Keratinocyte (primary cell): ENCODE measurements around the gene WAS. TPM values are rescaled to one million over a fixed set of nuclear protein-coding genes. Genes with fewer than 3 reads are reported as not detected.
A peak's percentile ranks its signal among the peaks of the same experiment; 100 is the strongest.
"Not testable (repeated sequence)": the region's sequence is repeated elsewhere in the genome, so short reads cannot be mapped to it uniquely, and the experiment has no call there.

Experiments used
- DNase-seq: peaks from one replicate; pipeline ENCODE4 v3.0.0-alpha.2; 2011; ENCODE audit warnings: low read depth, missing footprints, low spot score
- FAIRE-seq: peaks from 2 replicates; lab custom pipeline; 2011; peaks lifted over from hg19 to GRCh38; lab: Jason Lieb, UNC
- H2AFZ ChIP-seq: 2 replicates; pipeline ENCODE4 v1.6.0; 2012; ENCODE audit warnings: low read length, control low read depth, inconsistent platforms; ENCODE audit not compliant: control insufficient read depth
- H3K27ac ChIP-seq: 2 replicates; pipeline ENCODE4 v1.5.1; 2011; ENCODE audit warnings: low read length; ENCODE audit not compliant: control insufficient read depth, insufficient read depth
- H3K27me3 ChIP-seq: 3 replicates; pipeline ENCODE4 v1.6.0; 2011; ENCODE audit warnings: low read length; ENCODE audit not compliant: control insufficient read depth, insufficient read depth; ENCODE audit errors: extremely low read depth
- H3K36me3 ChIP-seq, 2 experiments: 2 replicates in 1 of 2; 3 replicates in 1 of 2; pipeline ENCODE4 v1.5.1; 2011; ENCODE audit warnings: low read length in 2 of 2, mild to moderate bottlenecking in 1 of 2; ENCODE audit not compliant: control insufficient read depth in 2 of 2, insufficient read depth in 2 of 2; ENCODE audit errors: extremely low read depth in 1 of 2
- H3K4me1 ChIP-seq: 3 replicates; pipeline ENCODE4 v1.5.1; 2011; ENCODE audit warnings: low read length; ENCODE audit not compliant: control insufficient read depth, insufficient read depth; ENCODE audit errors: extremely low read depth
- H3K4me2 ChIP-seq: 3 replicates; pipeline ENCODE4 v1.6.0; 2011; ENCODE audit warnings: low read depth, low read length; ENCODE audit not compliant: control insufficient read depth, insufficient read depth; ENCODE audit errors: extremely low read depth
- H3K4me3 ChIP-seq, 3 experiments: fragments of 200-600 bp in 1 of 3; sonication (generic) in 1 of 3; 2 replicates in 2 of 3; 3 replicates in 1 of 3; pipeline ENCODE4 v1.5.1; 2011 to 2016; ENCODE audit warnings: low read length in 3 of 3, mild to moderate bottlenecking in 3 of 3, control low read depth in 2 of 3, inconsistent platforms in 1 of 3, low read depth in 1 of 3, mixed read lengths in 1 of 3, mixed run types in 1 of 3, moderate library complexity in 1 of 3; ENCODE audit not compliant: control insufficient read depth in 2 of 3, insufficient read depth in 2 of 3; ENCODE audit errors: extremely low read depth in 1 of 3
- H3K79me2 ChIP-seq: 2 replicates; pipeline ENCODE4 v1.6.0; 2012; ENCODE audit warnings: low read length; ENCODE audit not compliant: control insufficient read depth, insufficient read depth
- H3K9ac ChIP-seq: 3 replicates; pipeline ENCODE4 v1.6.0; 2011; ENCODE audit warnings: low read length; ENCODE audit not compliant: control insufficient read depth, insufficient read depth; ENCODE audit errors: extremely low read depth
- H3K9me1 ChIP-seq: 3 replicates; pipeline ENCODE4 v1.6.0; 2011; ENCODE audit warnings: low read length; ENCODE audit not compliant: control insufficient read depth, insufficient read depth; ENCODE audit errors: extremely low read depth
- H3K9me3 ChIP-seq: 2 replicates; pipeline ENCODE4 v1.5.1; 2012; ENCODE audit warnings: low read depth, low read length; ENCODE audit not compliant: control insufficient read depth
- H4K20me1 ChIP-seq: 3 replicates; pipeline ENCODE4 v1.6.0; 2011; ENCODE audit warnings: low read length; ENCODE audit not compliant: control insufficient read depth, insufficient read depth; ENCODE audit errors: extremely low read depth
- EZH2 ChIP-seq: IDR thresholded peaks from one replicate; pipeline ENCODE4 v1.6.1; 2012; ENCODE audit warnings: inconsistent platforms, mild to moderate bottlenecking, low read length, moderate library complexity
- dilution Hi-C: fragments of 300-500 bp; cut with MboI; formaldehyde crosslinking; loops from one replicate; pipeline ENCODE4 v1.7.0; 2020; ENCODE audit warnings: low sequenced_read_pairs; ENCODE audit not compliant: extremely low pct_ligation_motif_present
- polyA plus RNA-seq, 5 experiments: library from polyadenylated mRNA; depleted of rRNA in 3 of 5; stranded (reverse) in 3 of 5; stranded (forward) in 1 of 5; unstranded in 1 of 5; fragments of >200 nt; gene quantifications; 1 replicate in 1 of 5; 2 replicates in 3 of 5; 3 replicates in 1 of 5; pipeline versions ENCODE4 v1.2.1 to v1.2.3, GENCODE V29; 2011 to 2012; ENCODE audit warnings: missing spikeins in 2 of 5, low read depth in 1 of 5, low replicate concordance in 1 of 5
- TF ChIP-seq, protein P1 (sequence below), 3 experiments: IDR thresholded peaks in 1 of 3; conservative IDR thresholded peaks in 1 of 3; optimal IDR thresholded peaks in 1 of 3; 2 replicates in 2 of 3; 3 replicates in 1 of 3; pipeline versions ENCODE3 to v1.5.1; 2011; ENCODE audit warnings: low read length in 3 of 3, mild to moderate bottlenecking in 3 of 3, moderate library complexity in 2 of 3, control low read depth in 1 of 3, inconsistent platforms in 1 of 3; ENCODE audit not compliant: insufficient read depth in 2 of 3; ENCODE audit errors: extremely low read depth in 1 of 3

WAS gene
- polyA plus RNA-seq, 1 donor (not counting 4 experiments of a cell fraction or from before 2014, with no cell fraction given), result 0.07 TPM

DNA sequence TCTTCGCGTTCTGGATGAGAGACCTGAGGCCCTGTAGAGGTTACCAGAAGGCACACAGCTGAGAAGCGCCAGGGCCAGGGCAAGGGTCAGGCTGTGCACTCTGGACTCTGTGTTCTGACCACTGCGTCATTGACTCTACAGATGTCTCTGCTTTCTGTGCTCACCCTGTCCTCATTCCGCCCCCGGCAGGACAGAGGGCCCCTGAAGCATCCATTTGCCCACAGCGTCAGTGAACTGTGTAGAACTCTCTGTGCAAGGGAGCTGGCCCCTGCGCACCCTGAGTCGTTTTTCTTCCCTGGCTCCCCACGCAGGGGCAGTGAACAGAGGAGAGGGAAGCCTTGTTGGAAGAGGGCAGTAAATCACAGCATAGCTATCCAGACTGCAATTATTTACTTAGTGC is 6.1 kb upstream of the WAS start:
- peak overlapping the region; percentile 64 for H3K4me2 ChIP-seq
- no peaks in the 10 kb centered on the region for H3K9me1 ChIP-seq
- H3K4me3 ChIP-seq, result peak overlapping the region in 1 of 3 experiments; percentile 74
- H3K79me2 ChIP-seq, result no peaks in the 10 kb centered on the region
- dilution Hi-C loops, result no loop called here
- H3K4me1 ChIP-seq, result no peaks in the 10 kb centered on the region
- no peaks in the 10 kb centered on the region for H3K36me3 ChIP-seq
- no peaks in the 10 kb centered on the region for H4K20me1 ChIP-seq
- DNase-seq (no peak), FAIRE-seq (no peak)
- no peak overlapping the region for H3K27ac ChIP-seq
- H2AFZ ChIP-seq, result no peak overlapping the region
- no peaks in the 10 kb centered on the region for H3K9me3 ChIP-seq
- TF ChIP-seq EZH2, result no peak
- TF ChIP-seq, protein P1, sequence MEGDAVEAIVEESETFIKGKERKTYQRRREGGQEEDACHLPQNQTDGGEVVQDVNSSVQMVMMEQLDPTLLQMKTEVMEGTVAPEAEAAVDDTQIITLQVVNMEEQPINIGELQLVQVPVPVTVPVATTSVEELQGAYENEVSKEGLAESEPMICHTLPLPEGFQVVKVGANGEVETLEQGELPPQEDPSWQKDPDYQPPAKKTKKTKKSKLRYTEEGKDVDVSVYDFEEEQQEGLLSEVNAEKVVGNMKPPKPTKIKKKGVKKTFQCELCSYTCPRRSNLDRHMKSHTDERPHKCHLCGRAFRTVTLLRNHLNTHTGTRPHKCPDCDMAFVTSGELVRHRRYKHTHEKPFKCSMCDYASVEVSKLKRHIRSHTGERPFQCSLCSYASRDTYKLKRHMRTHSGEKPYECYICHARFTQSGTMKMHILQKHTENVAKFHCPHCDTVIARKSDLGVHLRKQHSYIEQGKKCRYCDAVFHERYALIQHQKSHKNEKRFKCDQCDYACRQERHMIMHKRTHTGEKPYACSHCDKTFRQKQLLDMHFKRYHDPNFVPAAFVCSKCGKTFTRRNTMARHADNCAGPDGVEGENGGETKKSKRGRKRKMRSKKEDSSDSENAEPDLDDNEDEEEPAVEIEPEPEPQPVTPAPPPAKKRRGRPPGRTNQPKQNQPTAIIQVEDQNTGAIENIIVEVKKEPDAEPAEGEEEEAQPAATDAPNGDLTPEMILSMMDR (optimal IDR thresholded peaks at IDR 0.05 in 1 of 3, IDR thresholded peaks at IDR 0.05 in 1 of 3, conservative IDR thresholded peaks at IDR 0.05 in 1 of 3; ENCODE audit: extremely low read depth in 1 of 3, insufficient read depth in 2 of 3, low read length in 3 of 3), result no peak
- peak overlapping the region; percentile 4 for H3K9ac ChIP-seq
- no peaks in the 10 kb centered on the region for H3K27me3 ChIP-seq

DNA sequence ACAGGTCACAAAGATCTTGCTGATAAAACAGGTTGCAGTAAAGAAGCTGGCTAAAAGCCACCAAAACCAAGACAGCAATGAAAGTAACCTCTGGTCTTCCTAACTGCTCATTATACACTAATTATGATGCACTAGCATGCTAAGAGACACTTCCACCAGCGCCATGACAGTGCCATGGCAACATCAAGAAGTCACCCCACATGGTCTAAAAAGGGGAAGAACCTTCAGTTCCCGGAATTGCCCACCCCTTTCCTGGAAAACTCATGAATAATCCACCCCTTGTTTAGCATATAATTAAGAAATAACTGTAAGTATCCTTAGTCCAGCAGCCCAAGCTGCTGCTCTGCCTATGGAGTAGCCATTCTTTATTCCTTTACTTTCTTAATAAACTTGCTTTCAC is 3.1 kb upstream of the WAS start:
- H3K79me2 ChIP-seq, H3K4me1 ChIP-seq, H2AFZ ChIP-seq, H3K9me1 ChIP-seq, DNase-seq, H3K4me2 ChIP-seq, FAIRE-seq, H3K27ac ChIP-seq, H3K4me3 ChIP-seq, H3K36me3 ChIP-seq, dilution Hi-C loops, H3K27me3 ChIP-seq, H3K9ac ChIP-seq, H3K9me3 ChIP-seq, H4K20me1 ChIP-seq: not testable (repeated sequence)

DNA sequence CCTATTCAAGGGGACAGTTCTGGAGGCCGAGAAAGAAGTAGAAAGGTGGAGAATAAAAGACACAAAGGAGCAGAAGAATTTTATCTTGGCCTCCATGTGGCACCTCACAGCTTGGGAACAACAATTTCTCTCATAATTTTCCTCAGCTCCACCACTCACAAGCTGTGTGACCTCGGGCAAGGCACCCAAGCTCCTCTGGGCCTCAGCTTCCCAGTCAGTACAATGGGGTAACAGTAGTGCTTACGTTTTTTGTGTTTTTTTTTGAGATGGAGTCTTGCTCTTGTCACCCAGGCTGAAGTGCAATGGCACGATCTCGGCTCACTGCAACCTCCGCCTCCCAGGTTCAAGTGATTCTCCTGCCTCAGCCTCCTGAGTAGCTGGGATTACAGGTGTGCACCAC is 2.7 kb upstream of the WAS start:
- dilution Hi-C loops, H2AFZ ChIP-seq, H3K4me1 ChIP-seq, H3K4me3 ChIP-seq, FAIRE-seq, H3K36me3 ChIP-seq, H3K9me3 ChIP-seq, H3K27me3 ChIP-seq, H3K79me2 ChIP-seq, H3K4me2 ChIP-seq, H4K20me1 ChIP-seq, H3K9ac ChIP-seq, H3K27ac ChIP-seq, DNase-seq, H3K9me1 ChIP-seq: not testable (repeated sequence)
